CD4-positive, alpha-beta T cell treated with Interleukin-2 at 100 ng/mL for 4 hours (primary cell): ENCODE data around the gene DCUN1D2.
A peak's percentile ranks its signal among the peaks of the same experiment; 100 is the strongest.
"Not testable (repeated sequence)": the region's sequence is repeated elsewhere in the genome, so short reads cannot be mapped to it uniquely, and the experiment has no call there.

Source experiments
- DNase-seq: peaks from one replicate; pipeline ENCODE4 v3.0.0-alpha.2; 2020; ENCODE audit warnings: low spot score

DCUN1D2 gene

DNA sequence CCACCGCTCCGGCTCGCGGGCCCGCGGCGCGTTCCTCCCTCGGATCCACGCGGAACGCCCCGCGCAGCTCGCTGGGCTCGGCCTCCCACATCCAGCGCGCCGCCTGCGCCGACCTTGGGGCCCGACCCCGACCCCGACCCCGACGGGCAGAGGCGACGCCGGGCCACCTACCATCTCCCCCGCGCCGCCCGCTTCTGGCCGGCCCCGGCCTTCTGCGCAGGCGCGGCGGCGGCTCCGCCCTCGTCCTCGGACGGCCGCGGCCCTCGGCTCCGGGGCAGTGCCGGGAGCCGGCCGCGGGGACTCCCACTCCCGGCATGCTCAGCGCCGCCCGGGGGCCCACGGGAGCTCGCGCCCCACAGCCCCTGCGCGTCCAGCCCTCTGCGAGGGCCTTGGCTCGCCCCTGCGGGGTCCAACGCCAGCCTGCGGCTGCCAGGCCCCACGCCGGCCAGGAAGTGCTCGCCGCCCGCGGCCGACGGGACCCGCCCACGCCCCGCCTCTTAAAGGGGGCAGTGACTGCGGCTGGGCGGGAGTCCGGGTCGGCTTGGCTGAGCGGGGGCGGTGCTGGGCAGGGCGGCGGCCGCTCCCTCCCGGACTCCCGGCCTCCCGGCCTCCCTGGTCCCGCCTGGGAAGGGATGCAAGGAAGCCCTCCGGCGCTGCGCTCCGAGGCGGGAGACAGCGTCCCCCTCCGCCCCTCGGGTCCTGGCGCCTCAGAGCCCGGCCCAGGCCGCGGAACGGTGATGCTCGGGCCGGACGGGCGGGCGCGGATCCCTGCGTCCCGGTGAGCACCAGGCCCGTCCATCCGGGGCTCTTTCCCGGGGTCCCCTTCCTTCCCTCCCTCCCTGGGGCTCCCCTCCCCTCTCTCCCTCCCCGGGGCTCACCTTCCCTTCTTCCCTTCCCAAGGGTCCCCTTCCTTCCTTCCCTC lies at the start of gene DCUN1D2:
TSS of gene DCUN1D2 (minus strand) at position 216 of the 922 bp plus-strand sequence. CDS start at position 174, 42 bp downstream.
- DNase-seq = peak; percentile 73

- DNase-seq = no peak
Observed at GRCh38 chr13:113539822-113540221, 49.3 kb upstream of the DCUN1D2 start.

GRCh38 chr13:113539176-113539575 lies 48.7 kb upstream of the DCUN1D2 start:
- DNase-seq = no peak

GRCh38 chr13:113538689-113539058 lies 48.2 kb upstream of the DCUN1D2 start:
- no peak for DNase-seq

DNA sequence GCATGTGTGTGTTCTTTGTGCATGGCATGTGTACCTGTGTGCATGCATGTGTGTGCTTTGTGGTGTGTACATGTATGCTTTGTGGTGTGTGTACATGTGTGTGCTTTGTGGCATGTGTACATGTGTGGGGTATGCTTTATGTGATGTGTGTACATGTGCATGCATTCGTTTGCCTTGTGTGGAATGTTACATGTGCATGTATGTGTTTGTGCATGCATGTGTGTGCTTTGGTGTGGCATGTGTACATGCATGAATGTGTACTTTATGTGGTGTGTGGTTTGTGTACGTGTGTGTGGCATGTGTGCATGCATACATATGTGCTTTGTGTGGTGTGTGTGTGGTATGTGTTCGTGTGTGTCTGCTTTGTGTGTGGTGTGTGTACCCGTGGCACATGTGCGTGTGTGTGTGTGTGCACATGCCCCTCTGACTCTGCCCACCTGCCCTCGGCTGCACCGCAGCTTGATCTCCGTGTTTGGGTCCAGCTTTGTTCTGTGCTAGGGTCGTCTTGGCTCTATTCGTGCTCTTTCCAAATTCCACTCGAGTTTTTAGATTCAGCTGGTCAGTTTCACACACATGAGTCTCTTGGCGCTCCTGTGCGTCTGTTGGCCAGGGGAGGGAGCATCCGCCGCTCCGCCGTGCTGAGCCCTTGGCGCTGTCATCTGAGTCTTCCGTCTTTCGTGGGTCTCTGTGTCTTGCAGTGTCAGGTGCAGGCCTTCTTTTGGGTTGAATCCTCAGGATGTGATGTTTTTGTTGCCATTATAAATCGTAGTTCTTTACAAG lies 47.6 kb upstream of the DCUN1D2 start:
- no peak for DNase-seq

DNA sequence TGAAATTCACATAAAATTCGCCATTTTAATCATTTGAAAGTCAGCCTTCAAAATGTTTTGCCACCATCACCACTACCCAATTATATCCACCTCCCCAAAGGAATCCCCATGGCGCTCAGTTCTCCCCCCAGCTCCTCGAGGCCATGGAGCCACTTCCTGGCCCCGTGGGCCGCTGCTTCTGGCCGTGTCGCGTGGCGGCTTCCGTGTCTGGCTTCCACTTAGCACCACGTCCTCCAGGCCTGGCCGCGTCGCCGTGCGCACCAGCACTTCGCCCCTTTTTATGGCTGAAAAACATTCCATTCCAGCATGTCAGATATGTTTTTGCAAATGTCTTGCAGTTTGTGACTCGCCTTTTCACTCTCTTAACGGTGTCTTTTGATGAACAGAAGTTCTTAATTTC lies 46.7 kb upstream of the DCUN1D2 start:
- DNase-seq = no peak

- no peak for DNase-seq
Observed at GRCh38 chr13:113536461-113537110, 46.1 kb upstream of the DCUN1D2 start.

- no peak for DNase-seq
Observed at GRCh38 chr13:113535381-113535781, 44.9 kb upstream of the DCUN1D2 start.

DNA sequence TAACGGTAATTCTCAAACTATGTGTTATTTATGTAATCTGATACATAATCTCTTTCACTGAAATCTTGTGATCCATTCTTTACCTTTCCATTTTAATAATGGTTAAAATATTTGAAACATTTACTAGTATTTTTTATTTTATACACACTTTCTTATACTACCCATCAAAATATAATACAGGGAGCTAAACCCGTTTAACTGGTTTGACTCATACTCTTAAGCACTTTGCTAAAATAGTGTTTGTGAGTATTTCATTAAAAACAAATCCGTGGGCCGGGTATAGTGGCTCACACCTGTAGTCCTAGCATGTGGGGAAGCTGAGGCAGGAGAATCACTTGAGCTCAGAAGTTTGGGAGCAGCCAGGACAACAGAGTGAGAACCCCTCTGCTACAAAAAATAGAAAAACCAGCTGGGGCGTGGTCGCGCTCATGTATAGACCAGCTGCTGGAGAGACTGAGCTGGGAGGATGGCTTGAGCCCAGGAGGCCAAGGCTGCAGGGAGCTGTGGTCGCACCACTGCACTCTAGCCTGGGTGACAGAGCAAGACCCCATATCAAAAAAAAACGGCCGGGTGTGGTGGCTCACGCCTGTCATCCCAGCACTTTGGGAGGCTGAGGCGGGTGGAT lies 43.8 kb upstream of the DCUN1D2 start:
- DNase-seq = no peak

DNA sequence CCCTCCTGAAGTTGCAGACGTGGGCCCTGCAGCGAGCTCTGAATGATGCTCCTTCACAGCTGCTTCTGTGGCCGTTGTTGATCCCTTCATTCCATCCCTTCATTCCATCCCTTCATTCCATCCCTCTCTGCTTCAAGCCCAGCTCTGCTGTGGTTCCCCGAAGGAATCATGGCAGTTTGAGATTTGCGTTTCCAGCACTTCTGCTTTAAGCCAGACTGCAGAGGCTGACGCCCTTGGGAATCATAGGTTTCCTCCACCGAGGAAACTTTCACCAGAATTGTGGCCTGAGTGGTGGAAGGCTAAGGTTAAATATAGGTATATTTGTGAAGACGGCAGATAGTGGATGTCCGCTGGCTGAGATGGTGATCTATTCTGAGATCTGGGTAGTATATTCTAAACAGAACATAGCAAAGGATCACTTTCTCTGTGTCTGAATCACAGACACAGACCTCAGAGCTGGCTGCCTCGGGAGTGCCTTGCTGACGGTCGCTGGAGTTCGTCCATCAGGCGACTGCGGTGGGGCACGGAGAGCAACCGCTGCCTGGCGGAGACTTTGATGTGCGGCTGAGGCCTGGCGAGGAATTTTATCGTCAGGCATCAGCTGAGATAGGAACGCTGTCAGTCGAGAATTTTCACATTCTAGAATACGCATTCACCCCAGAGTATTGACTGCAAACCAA lies 42.8 kb upstream of the DCUN1D2 start:
- DNase-seq = no peak

DNA sequence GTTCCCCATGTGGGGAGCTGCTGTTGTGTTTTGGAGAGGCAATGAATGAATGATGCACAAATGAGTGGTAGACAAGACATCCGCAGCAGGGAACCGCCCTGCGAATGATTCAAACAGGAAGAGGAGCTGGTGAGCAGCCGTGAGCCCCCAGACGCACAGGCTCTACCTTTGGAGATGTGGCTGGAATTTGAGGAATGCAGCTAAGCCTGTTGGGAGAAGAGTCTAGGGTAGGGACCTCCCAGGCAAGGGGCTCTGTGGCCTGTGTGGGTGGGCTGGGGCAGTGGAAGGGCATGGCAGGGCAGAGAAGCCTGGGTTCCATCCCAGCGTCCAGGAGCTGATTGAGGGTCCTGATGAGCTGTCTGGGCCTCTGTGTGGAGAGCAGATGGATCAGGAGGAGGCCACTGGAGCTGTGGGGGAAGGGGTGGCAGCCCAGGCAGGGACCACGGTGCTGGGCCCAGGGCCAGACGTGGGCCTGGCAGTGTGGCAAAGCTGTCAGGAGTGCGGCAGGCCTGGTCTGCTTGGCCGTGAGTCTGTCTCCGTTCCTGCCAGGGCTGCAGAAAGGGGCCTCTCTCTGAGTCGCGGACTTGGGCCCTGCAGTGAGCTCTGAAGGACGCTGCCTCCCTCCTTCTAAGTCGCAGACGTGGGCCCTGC lies 41.8 kb upstream of the DCUN1D2 start:
- DNase-seq = no peak

DNA sequence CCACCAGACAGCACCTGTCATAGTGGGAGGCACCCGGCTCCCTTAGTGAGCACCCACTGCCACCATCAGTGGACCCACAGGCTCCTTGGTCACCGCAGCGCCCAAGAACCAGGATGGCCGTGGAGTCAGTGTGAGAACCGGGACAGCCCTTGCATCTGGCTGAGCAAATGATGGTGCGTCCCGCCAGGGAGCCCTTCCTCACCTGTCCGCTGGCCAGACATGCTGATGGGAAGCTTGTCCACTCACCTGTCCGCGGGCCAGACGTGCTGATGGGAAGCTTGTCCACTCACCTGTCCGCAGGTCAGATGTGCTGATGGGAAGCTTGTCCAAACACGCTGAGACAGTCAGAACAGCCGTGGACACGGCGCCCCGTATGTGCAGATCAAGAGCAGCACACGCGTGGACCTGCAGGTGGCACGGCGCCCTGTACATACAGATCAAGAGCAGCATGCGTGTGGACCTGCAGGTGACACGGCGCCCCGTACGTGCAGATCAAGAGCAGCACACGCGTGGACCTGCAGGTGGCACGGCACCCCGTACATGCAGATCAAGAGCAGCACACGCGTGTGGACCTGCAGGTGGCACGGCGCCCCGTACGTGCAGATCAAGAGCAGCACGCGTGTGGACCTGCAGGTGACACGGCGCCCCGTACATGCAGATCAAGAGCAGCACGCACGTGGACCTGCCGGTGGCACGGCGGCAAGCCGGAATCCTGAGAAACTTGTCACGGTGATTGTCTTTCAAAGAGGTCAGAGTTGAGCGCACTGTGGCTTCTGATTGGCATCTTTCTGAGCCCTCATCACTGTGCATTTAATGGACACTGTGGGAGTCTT lies 40.7 kb upstream of the DCUN1D2 start:
- no peak for DNase-seq

- DNase-seq = no peak
Observed at GRCh38 chr13:113528813-113529180, 38.3 kb upstream of the DCUN1D2 start.

DNA sequence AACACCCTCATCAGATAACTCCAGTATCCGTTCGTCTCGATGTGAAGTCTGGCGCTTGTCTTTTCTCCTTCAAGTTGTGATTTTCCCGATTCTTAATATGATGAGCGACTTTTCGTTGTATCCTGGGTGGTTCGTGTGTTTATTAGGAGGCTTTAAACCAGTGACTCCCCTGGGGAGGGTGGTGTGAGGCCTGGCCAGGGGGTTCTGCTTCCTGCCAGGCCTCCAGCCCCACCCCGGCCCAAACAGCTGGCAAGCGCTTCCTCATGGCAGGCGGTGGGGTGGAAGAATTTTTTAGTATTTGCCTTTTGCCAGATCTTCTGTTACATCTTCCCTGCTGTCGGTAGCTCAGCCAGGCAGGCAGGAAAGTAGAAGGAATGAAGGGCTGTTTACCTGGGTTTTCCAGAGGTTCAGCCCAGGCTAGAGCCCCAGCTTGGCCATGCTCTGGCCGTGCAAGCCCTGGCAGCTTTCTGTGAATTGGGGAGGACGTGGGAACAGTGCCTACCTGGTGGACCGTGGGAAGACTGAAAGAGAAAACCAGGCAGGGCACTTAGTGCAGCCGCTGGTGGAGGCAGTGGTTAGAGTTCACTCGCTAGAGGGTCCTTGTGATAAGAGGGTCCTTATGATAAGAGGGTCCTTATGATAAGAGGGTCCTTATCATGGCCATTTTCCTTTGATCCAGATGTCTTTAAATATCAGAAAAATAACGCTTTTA lies 37.7 kb upstream of the DCUN1D2 start:
- no peak for DNase-seq

- no peak for DNase-seq
Observed at GRCh38 chr13:113527272-113527958, 36.9 kb upstream of the DCUN1D2 start.

DNA sequence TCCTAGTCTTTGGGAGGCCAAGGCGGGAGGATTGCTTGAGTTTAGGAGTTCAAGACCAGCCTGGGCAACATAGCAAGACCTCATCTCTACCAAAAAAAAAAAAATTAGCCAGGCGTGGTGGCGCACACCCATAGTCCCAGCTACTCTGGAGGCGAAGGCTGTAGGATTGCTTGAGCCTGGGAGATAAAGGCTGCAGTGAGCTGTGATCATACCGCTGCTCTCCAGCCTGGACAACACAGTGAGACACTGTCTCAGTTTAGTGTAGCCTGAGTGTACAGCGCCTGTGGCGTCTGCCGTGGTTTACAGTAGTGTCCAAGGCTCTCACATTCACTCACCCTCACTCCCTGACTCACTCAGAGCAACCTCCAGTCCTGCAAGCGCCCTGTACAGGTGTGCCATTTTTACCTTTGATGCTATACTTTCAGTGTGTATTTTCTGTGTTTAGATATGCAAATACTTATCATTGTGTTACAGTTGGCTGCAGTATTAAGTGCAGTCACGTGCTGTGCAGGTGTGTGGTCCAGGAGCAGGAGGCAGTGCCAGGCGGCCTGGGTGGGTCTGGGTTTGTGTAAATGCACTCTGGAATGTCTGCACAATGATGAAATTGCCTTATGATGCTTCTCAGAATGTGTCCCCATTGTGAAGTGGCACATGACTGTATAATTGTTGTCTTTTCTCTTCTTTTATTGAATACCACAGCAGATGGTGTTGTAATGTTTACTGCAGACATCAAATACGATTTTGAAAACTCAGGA lies 36.1 kb upstream of the DCUN1D2 start:
- no peak for DNase-seq

DNA sequence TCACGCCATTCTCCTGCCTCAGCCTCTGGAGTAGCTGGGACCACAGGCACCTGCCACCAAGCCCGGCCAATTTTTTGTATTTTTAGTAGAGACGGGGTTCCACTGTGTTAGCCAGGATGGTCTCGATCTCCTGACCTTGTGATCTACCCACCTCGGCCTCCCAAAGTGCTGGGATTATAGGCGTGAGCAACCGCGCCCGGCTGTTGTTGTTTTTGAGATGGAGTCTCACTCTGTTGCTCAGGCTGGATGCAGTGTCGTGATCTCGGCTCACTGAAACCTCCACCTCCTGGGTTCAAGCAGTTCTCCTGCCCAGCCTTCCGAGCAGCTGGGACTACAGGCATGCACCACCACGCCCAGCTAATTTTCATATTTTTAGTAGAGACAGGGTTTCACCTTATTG lies 31.9 kb upstream of the DCUN1D2 start:
- not testable (repeated sequence) for DNase-seq

- DNase-seq = no peak
Observed at GRCh38 chr13:113520571-113520970, 30.1 kb upstream of the DCUN1D2 start.
